Subcutaneous adipose tissue (tissue), 4 donors: ENCODE data around the gene CEMIP. TPM values are rescaled to one million over a fixed set of nuclear protein-coding genes. Genes with fewer than 3 reads are reported as not detected.

Experiments
- total RNA-seq, 4 donors: library from RNA; depleted of rRNA; stranded (reverse); fragments of >200 nt; gene quantifications; one replicate each; pipeline ENCODE4 v1.1.0, GENCODE V29; 2016
- TF ChIP-seq, protein P1 (sequence below): fragments of 450-650 bp; IDR thresholded peaks from one replicate; pipeline ENCODE4 v1.5.1; 2016; ENCODE audit warnings: low read depth, mild to moderate bottlenecking, control low read depth, antibody characterized with exemption, moderate library complexity

Gene CEMIP
- total RNA-seq, 4 donors from 2014 or later: 0.17 TPM; not detected in 3

DNA sequence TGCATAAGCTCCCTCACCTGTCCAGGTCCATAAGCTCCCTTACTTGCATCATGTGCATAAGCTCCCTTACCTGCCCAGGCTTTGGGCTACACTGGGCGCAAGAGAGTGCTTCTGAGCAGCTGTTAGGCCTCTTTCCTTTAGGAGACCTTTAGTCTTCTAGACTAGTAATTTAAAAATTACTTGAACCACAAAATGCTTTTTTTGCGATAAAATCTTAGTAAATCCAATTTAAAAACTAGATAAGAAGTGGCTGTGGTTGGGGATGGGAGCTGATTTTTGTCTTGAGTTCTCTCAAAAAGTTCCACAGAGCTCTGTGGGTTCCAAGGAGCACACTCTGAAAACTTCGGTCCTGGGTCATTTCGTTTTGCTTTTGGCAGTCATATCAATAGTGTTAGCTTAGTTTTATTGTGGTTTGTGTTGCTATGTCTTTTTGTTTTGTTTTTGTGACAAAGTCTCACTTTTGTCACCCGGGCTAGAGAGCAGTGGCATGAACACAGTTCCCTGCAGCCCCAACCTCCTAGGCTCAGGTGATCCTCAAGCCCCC is 6.7 kb downstream of the CEMIP start:
- TF ChIP-seq, protein P1, sequence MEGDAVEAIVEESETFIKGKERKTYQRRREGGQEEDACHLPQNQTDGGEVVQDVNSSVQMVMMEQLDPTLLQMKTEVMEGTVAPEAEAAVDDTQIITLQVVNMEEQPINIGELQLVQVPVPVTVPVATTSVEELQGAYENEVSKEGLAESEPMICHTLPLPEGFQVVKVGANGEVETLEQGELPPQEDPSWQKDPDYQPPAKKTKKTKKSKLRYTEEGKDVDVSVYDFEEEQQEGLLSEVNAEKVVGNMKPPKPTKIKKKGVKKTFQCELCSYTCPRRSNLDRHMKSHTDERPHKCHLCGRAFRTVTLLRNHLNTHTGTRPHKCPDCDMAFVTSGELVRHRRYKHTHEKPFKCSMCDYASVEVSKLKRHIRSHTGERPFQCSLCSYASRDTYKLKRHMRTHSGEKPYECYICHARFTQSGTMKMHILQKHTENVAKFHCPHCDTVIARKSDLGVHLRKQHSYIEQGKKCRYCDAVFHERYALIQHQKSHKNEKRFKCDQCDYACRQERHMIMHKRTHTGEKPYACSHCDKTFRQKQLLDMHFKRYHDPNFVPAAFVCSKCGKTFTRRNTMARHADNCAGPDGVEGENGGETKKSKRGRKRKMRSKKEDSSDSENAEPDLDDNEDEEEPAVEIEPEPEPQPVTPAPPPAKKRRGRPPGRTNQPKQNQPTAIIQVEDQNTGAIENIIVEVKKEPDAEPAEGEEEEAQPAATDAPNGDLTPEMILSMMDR: no peak

DNA sequence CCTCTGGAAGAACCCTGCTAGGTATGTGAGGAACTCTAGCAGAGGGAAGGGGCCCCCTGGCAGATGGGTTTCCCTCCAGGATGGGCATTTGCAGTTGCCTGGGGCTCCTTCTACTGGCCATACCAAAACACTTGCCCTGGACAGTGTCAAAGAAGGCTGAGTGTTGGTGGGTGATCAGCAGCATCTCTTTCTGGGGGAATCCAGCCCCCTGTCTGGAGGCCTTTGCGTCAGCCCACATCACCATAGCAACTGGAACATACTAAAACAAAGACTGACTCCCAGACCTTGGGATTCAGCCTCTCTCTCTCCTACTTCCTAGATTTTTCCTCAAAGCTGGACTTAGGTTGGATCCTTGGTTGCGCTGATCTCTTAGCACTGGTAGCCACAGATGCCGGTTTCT is 8.1 kb downstream of the CEMIP start:
- TF ChIP-seq, protein P1: no peak

DNA sequence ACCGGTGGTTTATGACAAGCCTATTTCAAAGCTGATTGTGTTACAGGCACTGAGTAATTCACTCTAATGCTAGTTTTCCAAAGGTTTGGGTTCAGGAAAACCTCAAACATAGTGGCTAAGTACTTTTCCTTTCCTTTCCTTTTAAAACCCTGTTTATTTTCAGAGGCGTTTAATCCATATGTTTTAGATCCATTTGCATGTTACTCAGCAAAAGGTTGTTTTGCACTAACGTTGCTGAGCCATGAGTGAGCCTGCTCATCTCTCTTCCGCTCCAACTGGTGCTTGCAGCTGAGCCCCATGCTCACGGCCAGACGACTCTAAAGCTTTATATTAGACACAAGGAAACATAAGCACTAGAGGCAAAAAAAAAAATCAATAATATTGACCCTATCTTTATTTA is 9.4 kb downstream of the CEMIP start:
- TF ChIP-seq, protein P1: no peak

DNA sequence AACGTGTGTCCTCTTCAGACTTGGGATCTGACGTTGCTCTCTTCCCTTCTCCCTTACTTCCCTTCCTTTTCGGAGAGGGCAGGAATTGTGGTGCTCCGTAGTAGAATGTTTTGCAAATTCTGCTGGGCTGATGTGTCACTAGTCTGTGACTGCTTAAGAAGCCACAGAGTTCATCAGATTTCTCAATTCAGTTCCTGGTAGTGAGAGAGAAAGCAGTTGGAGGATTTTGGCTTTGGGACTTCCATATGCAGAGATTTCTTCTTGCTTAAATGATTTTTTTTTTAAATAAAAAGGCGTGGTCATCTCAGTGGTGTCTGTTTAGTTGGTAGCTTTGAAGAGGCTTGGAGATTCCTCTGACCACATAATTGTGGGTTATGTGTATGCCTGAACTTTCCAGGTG is 10.1 kb downstream of the CEMIP start:
- TF ChIP-seq, protein P1: no peak

DNA sequence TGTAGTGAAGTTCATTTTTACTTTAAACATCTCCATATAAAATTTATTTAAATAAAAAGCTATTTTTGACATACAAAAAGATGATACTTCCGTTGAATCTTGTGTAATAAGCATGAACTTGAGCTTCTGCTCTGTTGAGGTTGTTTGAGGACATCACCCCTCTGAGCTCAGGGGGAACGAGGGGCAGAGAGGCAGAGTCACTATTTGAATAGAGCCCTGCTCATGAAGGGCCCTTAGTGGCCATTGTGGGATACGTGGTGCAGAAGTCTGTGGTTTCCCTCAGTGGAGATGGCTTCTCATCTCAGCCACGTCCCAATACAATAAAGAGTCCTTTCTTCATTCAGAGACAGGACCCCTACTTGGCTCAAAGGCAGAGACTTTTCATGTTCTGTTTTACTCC is 10.6 kb downstream of the CEMIP start:
- TF ChIP-seq, protein P1: no peak

DNA sequence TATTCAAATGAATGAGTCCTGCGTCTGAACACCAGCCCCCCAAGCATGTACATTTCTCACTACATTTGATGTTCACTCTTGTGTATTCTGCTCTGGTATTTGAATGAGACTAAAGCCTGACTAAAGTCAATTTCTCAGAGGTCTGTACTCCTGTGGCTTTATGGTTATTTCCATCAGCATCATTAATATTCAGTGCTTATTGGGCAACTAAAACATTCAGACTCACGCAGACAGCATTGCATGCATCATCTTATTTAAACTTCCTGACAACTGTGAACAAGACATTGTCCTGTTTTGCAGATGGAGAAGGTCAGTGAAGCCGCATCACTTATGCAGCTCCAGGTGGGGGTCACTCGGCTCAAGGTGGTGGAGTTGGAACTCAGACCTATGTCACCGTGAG is 11.1 kb downstream of the CEMIP start:
- TF ChIP-seq, protein P1: no peak

DNA sequence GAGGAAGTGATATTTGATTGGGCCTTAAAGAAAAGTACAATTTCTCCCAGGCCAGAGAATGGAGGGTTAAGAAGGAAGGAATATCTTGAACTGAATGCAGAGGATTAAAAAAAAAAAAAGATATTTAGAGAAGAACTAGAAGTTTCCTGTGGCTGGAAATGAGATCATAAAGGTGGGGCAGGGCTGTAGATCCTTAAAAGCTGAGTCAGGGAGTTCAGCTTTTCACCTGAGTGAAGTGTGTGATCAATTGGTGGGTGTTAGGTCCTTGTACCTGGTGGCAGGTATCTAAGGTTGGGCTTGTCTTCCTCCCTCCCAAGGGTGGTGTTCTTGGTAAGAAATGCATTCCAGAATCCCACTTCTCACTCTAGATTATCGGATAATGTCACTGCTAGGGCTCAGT is 11.8 kb downstream of the CEMIP start:
- TF ChIP-seq, protein P1: no peak
